Measurements from ENCODE around the gene LCN10. TPM values are rescaled to one million over a fixed set of nuclear protein-coding genes. Genes with fewer than 3 reads are reported as not detected.

Gene LCN10
- total and polyA plus RNA-seq, 2 of the 13 experiments (the other 11 are each of a cell fraction or from before 2014, with no cell fraction given), result 0.53 to 0.61 TPM

- POLR2A ChIA-PET, result no interaction called here
- BruUV-seq (replicated peaks), result no TSS peak
- Histone ChIP-seq H3K9me3 (ENCODE audit: low read length) (no peaks in the 10 kb centered on the region), H3K27me3 (ENCODE audit: control insufficient read depth in 1 of 2, insufficient read depth in 2 of 2, low read length in 2 of 2) (no peaks in the 10 kb centered on the region; a peak in 1 of 5 replicates), H3K4me1 (ENCODE audit: insufficient read depth, low read length) (peaks cover 75% of the 10 kb centered on the region), H3K4me3 (replicated peaks in 1 of 3; ENCODE audit: insufficient read depth in 1 of 3, low read depth in 2 of 3, low read length in 3 of 3) (no peak overlapping the region), H3K36me3 (replicated peaks in 1 of 2; ENCODE audit: control insufficient read depth in 1 of 2, insufficient read depth in 2 of 2, low read length in 2 of 2) (no peaks in the 10 kb centered on the region), H3K9ac (ENCODE audit: insufficient read depth, low read depth, low read length) (no peak overlapping the region), H2AFZ (ENCODE audit: low read length) (no peak overlapping the region), H4K20me1 (ENCODE audit: insufficient read depth, low read length) (no peaks in the 10 kb centered on the region), H3K79me2 (ENCODE audit: insufficient read depth, low read length) (peaks cover 1% of the 10 kb centered on the region), H3K27ac (ENCODE audit: extremely low read length, insufficient read depth, low read length) (peak overlapping the region; percentile 64), H3K4me2 (ENCODE audit: low read depth, low read length) (0 out of 2 replicates have a peak overlapping the region, but pooled peaks have one; percentile 18)
- DNase-seq (ENCODE audit: low spot score) (no peak), FAIRE-seq (no peak), ATAC-seq (no peak)
- TF ChIP-seq MIER3 (CRISPR knock-in tag; IDR thresholded peaks at IDR 0.05; ENCODE audit: borderline replicate concordance), result no peak
- TF ChIP-seq ATF1 (CRISPR knock-in tag; IDR thresholded peaks at IDR 0.05), result no peak
- no peak for TF ChIP-seq ZNF547 (CRISPR knock-in tag; IDR thresholded peaks at IDR 0.05)
- no peak for TF ChIP-seq KAT7 (CRISPR knock-in tag; IDR thresholded peaks at IDR 0.05; ENCODE audit: borderline replicate concordance)
- no peak for TF ChIP-seq THAP11 (CRISPR knock-in tag; IDR thresholded peaks at IDR 0.05)
- no peak for TF ChIP-seq FOXJ3 (CRISPR knock-in tag; IDR thresholded peaks at IDR 0.05; ENCODE audit: borderline replicate concordance)
- TF ChIP-seq PCBP2 (optimal IDR thresholded peaks at IDR 0.05; ENCODE audit: low read depth, low read length, poor library complexity, severe bottlenecking), result no peak
- no peak for TF ChIP-seq ZNF879 (CRISPR knock-in tag; IDR thresholded peaks at IDR 0.05)
- TF ChIP-seq SMYD3 (CRISPR knock-in tag; IDR thresholded peaks at IDR 0.05), result no peak
- no peak for TF ChIP-seq GLI4 (CRISPR knock-in tag; IDR thresholded peaks at IDR 0.05; ENCODE audit: borderline replicate concordance)
- TF ChIP-seq FOXA1 (IDR thresholded peaks at IDR 0.05), result no peak
- TF ChIP-seq FOXA1 (CRISPR knock-in tag; IDR thresholded peaks at IDR 0.05), result no peak
- TF ChIP-seq BRD4 (CRISPR knock-in tag; IDR thresholded peaks at IDR 0.05), result no peak
- TF ChIP-seq, protein P1, sequence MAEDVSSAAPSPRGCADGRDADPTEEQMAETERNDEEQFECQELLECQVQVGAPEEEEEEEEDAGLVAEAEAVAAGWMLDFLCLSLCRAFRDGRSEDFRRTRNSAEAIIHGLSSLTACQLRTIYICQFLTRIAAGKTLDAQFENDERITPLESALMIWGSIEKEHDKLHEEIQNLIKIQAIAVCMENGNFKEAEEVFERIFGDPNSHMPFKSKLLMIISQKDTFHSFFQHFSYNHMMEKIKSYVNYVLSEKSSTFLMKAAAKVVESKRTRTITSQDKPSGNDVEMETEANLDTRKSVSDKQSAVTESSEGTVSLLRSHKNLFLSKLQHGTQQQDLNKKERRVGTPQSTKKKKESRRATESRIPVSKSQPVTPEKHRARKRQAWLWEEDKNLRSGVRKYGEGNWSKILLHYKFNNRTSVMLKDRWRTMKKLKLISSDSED (CRISPR knock-in tag; IDR thresholded peaks at IDR 0.05), result no peak
- TF ChIP-seq NKX3-1 (CRISPR knock-in tag; IDR thresholded peaks at IDR 0.05), result no peak
- no peak for TF ChIP-seq NCOA1 (CRISPR knock-in tag; IDR thresholded peaks at IDR 0.05)
- no peak for TF ChIP-seq ZNF746 (CRISPR knock-in tag; IDR thresholded peaks at IDR 0.05)
- TF ChIP-seq ZNF687 (CRISPR knock-in tag; IDR thresholded peaks at IDR 0.05), result no peak
- intact Hi-C loops (cut with micrococcal nuclease; ENCODE audit: unreplicated experiment) (loop anchor here (5.0 to 10.0 kb wide), 3 partner anchors 61 to 141 kb away; partner anchors contain the start of genes PHPT1 and TRAF2), in situ Hi-C loops (cut with HindIII; ENCODE audit: extremely low pct_ligation_motif_present, low pct_unique_long_range_greater_than_20kb) (no loop called here)
- CTCF ChIA-PET (ENCODE audit: low intra/inter-chr PET ratio, low total read pairs), result no interaction called here
- WGBS (ENCODE audit: low lambda C conversion rate), result 89% methylated on average over 8 of the region's 10 CpGs
Observed at GRCh38 chr9:136786451-136786850, 43.7 kb upstream of the LCN10 start.
